Activated T-cell treated with anti-CD3 and anti-CD28 coated beads, Interleukin-2, amount 50 U/mL, for 24 hours (primary cell): ENCODE data around the gene SS18L1.

ENCODE experiments used
- DNase-seq: peaks from one replicate; pipeline ENCODE4 v3.0.0-alpha.2; 2020
- H3K27ac Mint-ChIP-seq: 2 replicates; pipeline ENCODE4 v1.8.0; 2020; ENCODE audit warnings: mild to moderate bottlenecking, mixed read lengths
- H3K27me3 Mint-ChIP-seq: 2 replicates; pipeline ENCODE4 v1.8.0; 2020; ENCODE audit warnings: mixed read lengths
- H3K36me3 Mint-ChIP-seq: 2 replicates; pipeline ENCODE4 v1.8.0; 2020; ENCODE audit warnings: low read depth, mixed read lengths
- H3K4me1 Mint-ChIP-seq: 2 replicates; pipeline ENCODE4 v1.8.0; 2020; ENCODE audit warnings: low read depth, mixed read lengths
- H3K4me3 Mint-ChIP-seq: 2 replicates; pipeline ENCODE4 v1.8.0; 2020; ENCODE audit warnings: mild to moderate bottlenecking, moderate library complexity, mixed read lengths
- H3K9me3 Mint-ChIP-seq: 2 replicates; pipeline ENCODE4 v1.8.0; 2020; ENCODE audit warnings: mixed read lengths

The SS18L1 gene

GRCh38 chr20:62192635-62193034 lies 49.1 kb downstream of the SS18L1 start:
- no peak for DNase-seq
- Mint-ChIP-seq H3K4me1 (peaks cover 9% of the 10 kb centered on the region), H3K4me3 (no peak overlapping the region), H3K27ac (no peak overlapping the region), H3K27me3 (no peaks in the 10 kb centered on the region), H3K9me3 (no peaks in the 10 kb centered on the region), H3K36me3 (peaks cover 69% of the 10 kb centered on the region)

- Mint-ChIP-seq H3K27me3 (no peaks in the 10 kb centered on the region), H3K27ac (no peak overlapping the region), H3K4me1 (peaks cover 5% of the 10 kb centered on the region), H3K9me3 (no peaks in the 10 kb centered on the region), H3K36me3 (peaks cover 76% of the 10 kb centered on the region), H3K4me3 (no peak overlapping the region)
- no peak for DNase-seq
Observed at GRCh38 chr20:62193079-62194025, 49.8 kb downstream of the SS18L1 start.

- no peak overlapping the region for H3K27ac Mint-ChIP-seq
- no peak overlapping the region for H3K4me3 Mint-ChIP-seq
- peaks cover 79% of the 10 kb centered on the region for H3K36me3 Mint-ChIP-seq
Observed at GRCh38 chr20:62195075-62195405, 51.5 kb downstream of the SS18L1 start.

GRCh38 chr20:62195736-62196135 lies 52.2 kb downstream of the SS18L1 start:
- no peaks in the 10 kb centered on the region for H3K27me3 Mint-ChIP-seq
- no peak overlapping the region for H3K4me3 Mint-ChIP-seq
- H3K27ac Mint-ChIP-seq = no peak overlapping the region
- H3K4me1 Mint-ChIP-seq = peaks cover 3% of the 10 kb centered on the region
- no peak for DNase-seq
- H3K36me3 Mint-ChIP-seq = peaks cover 79% of the 10 kb centered on the region
- no peaks in the 10 kb centered on the region for H3K9me3 Mint-ChIP-seq

More at GRCh38 chr20:62195075-62195405, 51.5 kb downstream of the SS18L1 start:
- H3K4me1 Mint-ChIP-seq = peaks cover 3% of the 10 kb centered on the region
- no peaks in the 10 kb centered on the region for H3K27me3 Mint-ChIP-seq
- no peaks in the 10 kb centered on the region for H3K9me3 Mint-ChIP-seq
- DNase-seq = no peak

GRCh38 chr20:62196286-62196685 lies 52.7 kb downstream of the SS18L1 start:
- Mint-ChIP-seq H3K4me3 (no peak overlapping the region), H3K27ac (no peak overlapping the region), H3K4me1 (peaks cover 3% of the 10 kb centered on the region), H3K36me3 (peaks cover 79% of the 10 kb centered on the region), H3K27me3 (no peaks in the 10 kb centered on the region), H3K9me3 (no peaks in the 10 kb centered on the region)
- DNase-seq = no peak

- Mint-ChIP-seq H3K4me3 (no peak overlapping the region), H3K27me3 (no peaks in the 10 kb centered on the region), H3K36me3 (peaks cover 80% of the 10 kb centered on the region), H3K27ac (no peak overlapping the region), H3K9me3 (no peaks in the 10 kb centered on the region), H3K4me1 (peaks cover 3% of the 10 kb centered on the region)
- DNase-seq = no peak
Observed at GRCh38 chr20:62197311-62197710, 53.7 kb downstream of the SS18L1 start.

- H3K4me1 Mint-ChIP-seq = peaks cover 3% of the 10 kb centered on the region
- no peak overlapping the region for H3K27ac Mint-ChIP-seq
- no peaks in the 10 kb centered on the region for H3K27me3 Mint-ChIP-seq
- peaks cover 84% of the 10 kb centered on the region for H3K36me3 Mint-ChIP-seq
- DNase-seq = no peak
- H3K4me3 Mint-ChIP-seq = no peak overlapping the region
- no peaks in the 10 kb centered on the region for H3K9me3 Mint-ChIP-seq
Observed at GRCh38 chr20:62197801-62198200, 54.2 kb downstream of the SS18L1 start.

- Mint-ChIP-seq H3K27ac (no peak overlapping the region), H3K27me3 (no peaks in the 10 kb centered on the region), H3K4me1 (peaks cover 5% of the 10 kb centered on the region), H3K9me3 (no peaks in the 10 kb centered on the region), H3K36me3 (peaks cover 84% of the 10 kb centered on the region), H3K4me3 (no peak overlapping the region)
- no peak for DNase-seq
Observed at GRCh38 chr20:62198496-62198895, 54.9 kb downstream of the SS18L1 start.

GRCh38 chr20:62198931-62199330 lies 55.4 kb downstream of the SS18L1 start:
- no peak overlapping the region for H3K4me3 Mint-ChIP-seq
- no peak overlapping the region for H3K27ac Mint-ChIP-seq
- H3K27me3 Mint-ChIP-seq = no peaks in the 10 kb centered on the region
- H3K4me1 Mint-ChIP-seq = peaks cover 5% of the 10 kb centered on the region
- H3K9me3 Mint-ChIP-seq = no peaks in the 10 kb centered on the region
- peaks cover 84% of the 10 kb centered on the region for H3K36me3 Mint-ChIP-seq
- no peak for DNase-seq

- no peak for DNase-seq
- H3K27me3 Mint-ChIP-seq = no peaks in the 10 kb centered on the region
- peaks cover 77% of the 10 kb centered on the region for H3K36me3 Mint-ChIP-seq
- H3K4me3 Mint-ChIP-seq = no peak overlapping the region
- no peak overlapping the region for H3K27ac Mint-ChIP-seq
- no peaks in the 10 kb centered on the region for H3K9me3 Mint-ChIP-seq
- peaks cover 2% of the 10 kb centered on the region for H3K4me1 Mint-ChIP-seq
Observed at GRCh38 chr20:62200491-62201172, 57.1 kb downstream of the SS18L1 start.

- H3K27ac Mint-ChIP-seq = no peak overlapping the region
- no peak overlapping the region for H3K4me3 Mint-ChIP-seq
- no peaks in the 10 kb centered on the region for H3K9me3 Mint-ChIP-seq
- no peaks in the 10 kb centered on the region for H3K27me3 Mint-ChIP-seq
- DNase-seq = no peak
- peaks cover 2% of the 10 kb centered on the region for H3K4me1 Mint-ChIP-seq
- H3K36me3 Mint-ChIP-seq = peaks cover 76% of the 10 kb centered on the region
Observed at GRCh38 chr20:62201173-62202082, 57.9 kb downstream of the SS18L1 start.

GRCh38 chr20:62202083-62202395 lies 58.5 kb downstream of the SS18L1 start:
- no peaks in the 10 kb centered on the region for H3K27me3 Mint-ChIP-seq
- H3K27ac Mint-ChIP-seq = no peak overlapping the region
- H3K4me3 Mint-ChIP-seq = no peak overlapping the region
- H3K9me3 Mint-ChIP-seq = no peaks in the 10 kb centered on the region
- peaks cover 2% of the 10 kb centered on the region for H3K4me1 Mint-ChIP-seq
- no peak for DNase-seq
- peaks cover 77% of the 10 kb centered on the region for H3K36me3 Mint-ChIP-seq

- no peaks in the 10 kb centered on the region for H3K27me3 Mint-ChIP-seq
- no peaks in the 10 kb centered on the region for H3K9me3 Mint-ChIP-seq
- H3K4me3 Mint-ChIP-seq = no peak overlapping the region
- H3K36me3 Mint-ChIP-seq = peaks cover 75% of the 10 kb centered on the region
- peaks cover 2% of the 10 kb centered on the region for H3K4me1 Mint-ChIP-seq
- no peak overlapping the region for H3K27ac Mint-ChIP-seq
- no peak for DNase-seq
Observed at GRCh38 chr20:62202676-62203377, 59.3 kb downstream of the SS18L1 start.
